HG02884 (cell line): ENCODE measurements around the gene FOXC1.

Source experiments
- ATAC-seq: cut with Tn5 transposase; IDR thresholded peaks from one replicate; pipeline ENCODE4 v1.9.1; 2021; ENCODE audit warnings: mild to moderate bottlenecking, moderate library complexity; ENCODE audit not compliant: unreplicated experiment

FOXC1 gene

GRCh38 chr6:1584146-1584545 is 25.6 kb upstream of the FOXC1 start:
- ATAC-seq = no peak

DNA sequence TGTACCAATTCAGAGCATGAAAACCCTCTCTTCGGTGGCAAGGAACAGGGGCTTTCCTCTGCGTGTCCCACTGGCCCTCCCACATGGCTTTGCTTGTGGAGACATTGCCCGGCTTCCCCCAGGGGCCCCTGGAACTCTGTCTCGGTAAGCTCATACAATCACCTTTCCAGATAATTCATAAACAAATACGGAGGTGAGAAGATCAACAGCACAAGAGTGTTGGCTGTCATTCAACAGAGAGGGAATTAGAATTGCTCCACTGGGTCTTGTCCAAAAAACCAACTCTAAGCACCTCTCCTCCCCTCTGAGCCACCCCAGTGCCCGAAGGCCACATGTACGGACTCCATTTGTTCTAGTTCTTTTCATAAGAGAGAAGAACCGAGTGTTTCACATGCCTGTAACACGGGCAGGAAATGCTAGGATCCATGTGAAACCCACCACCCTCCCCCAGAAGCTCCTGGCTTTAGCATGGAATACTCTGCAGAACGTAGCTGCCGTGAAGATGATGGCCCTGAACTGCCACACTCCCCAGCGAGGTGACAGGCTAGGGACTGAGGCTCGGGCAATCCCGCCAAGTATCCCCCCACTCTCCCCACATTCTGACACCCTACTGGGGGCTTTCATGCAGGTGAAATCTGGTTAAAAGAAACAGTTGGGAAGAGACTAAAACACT is 24.6 kb upstream of the FOXC1 start:
- ATAC-seq = no peak

- no peak for ATAC-seq
These were observed 24.1 kb upstream of the FOXC1 start for GRCh38 chr6:1585669-1586049.

GRCh38 chr6:1586256-1586655 is 23.5 kb upstream of the FOXC1 start:
- no peak for ATAC-seq

- ATAC-seq = no peak
These were observed 22.8 kb upstream of the FOXC1 start for GRCh38 chr6:1586861-1587450.

GRCh38 chr6:1587546-1587945 is 22.2 kb upstream of the FOXC1 start:
- no peak for ATAC-seq

- no peak for ATAC-seq
These were observed 21.7 kb upstream of the FOXC1 start for GRCh38 chr6:1587977-1588376.

- ATAC-seq = no peak
These were observed 20.5 kb upstream of the FOXC1 start for GRCh38 chr6:1589208-1589607.

- ATAC-seq = no peak
These were observed 19.1 kb upstream of the FOXC1 start for GRCh38 chr6:1590580-1590979.

DNA sequence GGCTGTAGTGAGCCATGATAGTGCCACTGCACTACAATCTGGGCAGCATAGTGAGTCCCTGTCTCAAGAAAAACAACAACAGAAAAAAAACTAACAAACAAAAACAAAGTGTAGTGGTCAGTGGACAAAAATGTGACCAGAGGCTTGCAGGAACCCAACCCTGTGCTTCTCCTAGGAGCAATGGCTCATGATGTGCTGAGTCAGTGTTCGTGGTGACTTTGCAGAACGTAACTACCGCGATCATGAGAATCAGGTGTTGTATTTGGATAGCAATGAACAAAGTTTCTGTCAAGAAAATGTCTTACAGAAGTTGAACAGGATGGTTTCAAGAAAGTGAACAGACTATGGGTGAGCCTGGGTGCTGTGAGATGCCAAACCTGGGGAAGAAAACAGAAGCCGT is 18.5 kb upstream of the FOXC1 start:
- no peak for ATAC-seq

DNA sequence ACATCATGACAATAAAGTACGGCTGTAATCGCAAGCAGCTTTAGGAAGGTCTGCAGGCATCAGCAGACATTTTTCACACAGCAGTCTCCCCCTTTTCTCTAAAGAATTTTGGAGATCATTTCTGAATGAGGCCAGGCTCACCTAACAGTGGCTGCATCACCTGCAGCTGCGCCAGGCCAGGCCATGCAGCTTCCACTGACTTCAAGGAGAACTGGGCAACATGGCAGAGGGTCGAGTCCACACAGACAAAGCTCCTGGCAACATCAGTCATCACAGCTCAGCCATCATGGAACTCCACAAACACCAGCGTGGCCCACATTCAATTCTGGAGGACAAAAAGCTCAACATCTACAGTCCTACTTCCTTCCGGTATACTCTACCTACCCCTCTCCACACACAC is 17.8 kb upstream of the FOXC1 start:
- ATAC-seq = no peak

GRCh38 chr6:1592852-1593251 is 16.9 kb upstream of the FOXC1 start:
- no peak for ATAC-seq

GRCh38 chr6:1593286-1593957 is 16.3 kb upstream of the FOXC1 start:
- ATAC-seq = no peak

GRCh38 chr6:1593958-1594314 is 15.8 kb upstream of the FOXC1 start:
- no peak for ATAC-seq

DNA sequence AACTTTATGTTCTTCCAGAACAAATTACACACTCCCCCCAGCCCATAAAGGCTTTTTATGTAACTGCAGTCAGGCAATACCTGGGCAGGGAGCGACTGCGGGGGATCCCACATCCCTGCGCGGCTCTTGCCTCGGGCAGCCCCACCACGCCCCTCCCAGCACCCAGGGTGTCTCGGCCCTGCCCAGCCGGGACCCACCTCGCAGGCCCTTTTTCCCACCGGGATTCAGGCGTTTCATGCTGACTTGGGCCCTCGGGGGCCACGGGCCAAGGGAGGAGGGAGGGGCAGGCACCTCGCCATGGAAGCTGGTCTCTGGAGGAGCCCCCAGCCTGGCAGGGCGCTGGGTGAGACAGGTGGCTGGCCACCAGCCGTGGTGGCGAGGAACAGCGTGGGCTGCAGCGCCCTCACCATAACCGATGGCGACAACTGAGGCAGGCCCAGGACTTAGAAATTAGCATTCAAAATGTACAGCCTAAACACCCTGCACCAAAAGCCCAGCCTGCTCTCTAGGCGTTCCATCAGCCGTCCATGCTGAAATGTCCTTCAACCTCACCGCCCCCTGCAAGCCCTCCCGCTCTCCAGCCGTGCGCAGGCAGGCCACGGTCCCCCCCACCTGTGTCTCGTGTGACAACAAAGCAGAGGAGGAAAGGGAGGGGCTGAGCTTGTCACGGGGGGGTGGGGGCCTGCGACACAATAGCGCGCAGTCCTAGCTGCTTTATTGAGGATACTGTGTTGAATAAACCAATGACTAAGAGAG is 15.1 kb upstream of the FOXC1 start:
- no peak for ATAC-seq

DNA sequence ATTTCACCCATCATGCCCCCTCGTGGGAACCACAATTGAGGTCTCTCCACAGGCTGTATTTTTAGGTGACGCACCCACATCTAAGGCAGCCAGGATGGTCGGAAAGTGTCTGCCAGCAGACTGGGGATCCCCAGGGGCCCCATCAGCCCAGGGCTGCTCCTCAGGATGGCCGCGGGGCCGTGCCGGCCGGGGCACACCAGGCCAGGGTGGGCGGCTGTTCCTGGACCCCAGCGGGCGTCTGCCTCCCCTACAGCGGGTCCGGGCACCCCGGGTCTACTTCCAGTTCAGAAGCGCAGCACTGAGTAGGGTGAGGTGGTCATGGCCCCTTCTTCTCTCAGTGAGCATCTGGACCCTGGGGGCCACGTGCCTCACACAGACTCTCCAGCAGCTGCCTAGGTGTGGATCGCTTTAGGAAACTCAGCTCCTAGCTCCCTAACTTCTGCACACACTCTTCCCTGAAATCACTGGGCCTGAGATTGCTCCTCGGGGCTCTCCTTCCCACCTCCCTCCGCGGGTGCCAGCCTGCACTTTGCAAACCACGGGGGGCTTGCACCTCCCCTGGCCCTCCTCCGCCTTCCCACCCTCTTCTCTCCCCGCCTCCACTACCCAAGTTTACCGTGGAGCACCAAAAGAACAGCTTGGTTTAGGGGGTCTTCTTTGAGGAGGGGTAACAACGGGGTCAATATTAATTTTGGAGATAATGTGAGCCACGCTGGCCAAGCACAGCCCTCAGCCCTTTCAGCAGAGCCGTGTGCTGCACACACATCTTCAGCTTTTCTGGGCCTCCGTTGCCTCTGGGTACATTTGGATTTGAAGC is 14.2 kb upstream of the FOXC1 start:
- ATAC-seq = no peak

DNA sequence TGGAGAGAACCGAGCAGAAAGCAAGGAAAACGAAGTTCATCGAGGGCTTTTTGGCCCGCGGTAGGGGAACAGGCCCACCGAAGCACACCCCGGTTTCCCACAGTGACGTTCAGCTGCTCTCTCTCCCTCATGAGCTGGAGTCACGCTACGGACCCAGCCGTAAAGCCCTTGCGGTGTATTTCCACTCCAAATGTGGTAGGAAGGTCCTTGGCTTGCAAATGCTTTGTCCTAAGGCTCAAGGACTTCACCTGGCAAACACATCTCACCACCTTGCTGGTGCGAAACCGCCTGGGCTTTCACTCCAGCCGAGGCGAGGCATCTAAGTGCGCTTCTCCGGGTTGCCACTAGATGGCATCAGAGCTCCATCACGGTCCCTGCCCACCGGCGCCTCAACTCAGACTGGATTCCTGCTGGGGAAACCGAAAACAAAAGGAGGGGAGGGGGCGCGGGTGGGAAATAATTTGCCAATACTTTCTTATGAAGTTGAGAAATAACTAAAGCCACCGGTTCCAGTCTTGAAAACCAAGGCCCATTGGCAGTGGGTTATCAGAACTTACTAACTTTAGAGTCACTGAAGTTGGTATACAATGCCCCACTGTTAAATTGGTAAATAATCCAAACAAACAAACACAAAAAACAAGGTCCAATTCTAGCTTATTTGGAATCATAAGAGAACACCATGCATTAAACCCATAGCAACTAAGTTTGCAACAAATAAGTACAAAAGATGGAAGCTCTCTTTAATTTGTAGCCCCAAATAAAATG is 13.4 kb upstream of the FOXC1 start:
- no peak for ATAC-seq

DNA sequence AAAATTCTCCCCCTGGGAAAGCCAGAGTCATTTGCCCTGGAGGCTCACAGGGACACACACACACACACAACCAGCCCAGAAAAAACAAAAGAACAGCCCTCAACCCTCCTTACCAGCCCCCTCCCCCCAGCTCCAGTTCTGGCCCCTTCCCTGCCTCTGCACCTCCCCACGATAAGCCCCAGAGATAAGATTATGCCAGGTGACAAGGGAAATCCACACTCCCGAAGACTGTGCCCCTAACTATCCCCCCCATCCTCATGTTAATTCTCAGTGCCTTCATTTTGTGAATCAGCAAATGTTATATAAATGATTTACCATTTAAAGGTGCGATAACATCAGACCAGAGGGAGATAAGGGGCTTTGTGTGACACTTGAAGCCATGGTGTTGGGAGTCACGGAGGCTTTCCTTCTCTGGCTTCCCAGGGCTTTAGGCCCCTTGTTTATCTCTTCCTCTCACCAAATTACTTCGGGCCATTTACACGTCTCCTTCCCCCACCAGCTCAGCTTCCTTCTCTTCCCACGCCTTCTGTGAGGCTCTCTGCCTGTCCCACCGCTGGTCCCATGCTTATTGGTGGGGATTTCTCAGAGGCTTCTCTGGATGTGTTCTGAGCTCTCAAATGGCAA is 12.5 kb upstream of the FOXC1 start:
- no peak for ATAC-seq

DNA sequence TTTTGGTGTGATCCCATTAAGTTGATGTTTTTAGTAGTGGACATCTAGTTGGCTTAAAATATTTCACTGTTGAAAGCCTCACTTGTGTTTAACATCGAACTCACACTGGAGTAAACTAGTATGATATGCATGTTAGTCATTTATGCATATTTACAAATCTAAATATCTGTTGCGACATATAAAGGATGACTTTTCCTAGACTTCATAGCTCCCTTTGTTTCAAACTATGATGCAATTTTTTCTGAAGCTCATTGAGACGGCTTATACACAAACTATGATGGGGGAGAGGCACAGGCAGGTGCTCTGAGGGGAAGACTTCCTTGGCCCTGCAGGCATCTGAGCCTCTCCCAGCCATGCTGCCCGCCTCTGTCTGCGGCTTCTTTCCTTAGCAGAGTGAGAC is 11.8 kb upstream of the FOXC1 start:
- no peak for ATAC-seq

- no peak for ATAC-seq
These were observed 11.3 kb upstream of the FOXC1 start for GRCh38 chr6:1598433-1598832.
